Fibroblast of pulmonary artery (primary cell): ENCODE measurements around the gene PIK3R6.

ENCODE experiments used
- DNase-seq: peaks from one replicate; pipeline ENCODE4 v3.0.0-alpha.2; 2010; ENCODE audit warnings: low read depth
- H3K4me3 ChIP-seq: replicated peaks from 2 replicates; pipeline ENCODE4 v1.5.1; 2011; ENCODE audit warnings: low read depth, mild to moderate bottlenecking, control low read depth, low read length, moderate library complexity
- CTCF ChIP-seq: IDR thresholded peaks from 2 replicates; pipeline ENCODE4 v1.5.1; 2011; ENCODE audit warnings: mild to moderate bottlenecking, control low read depth, low read length, inconsistent platforms; ENCODE audit errors: missing control alignments

PIK3R6 gene

GRCh38 chr17:8823279-8823678 is 44.2 kb downstream of the PIK3R6 start:
- TF ChIP-seq CTCF: no peak
- DNase-seq: no peak
- H3K4me3 ChIP-seq: no peak overlapping the region

GRCh38 chr17:8822401-8823035 is 45.0 kb downstream of the PIK3R6 start:
- H3K4me3 ChIP-seq: no peak overlapping the region
- no peak for TF ChIP-seq CTCF
- no peak for DNase-seq

- no peak overlapping the region for H3K4me3 ChIP-seq
- TF ChIP-seq CTCF: no peak
- DNase-seq: no peak
Observed at GRCh38 chr17:8821446-8822105, 45.9 kb downstream of the PIK3R6 start.

GRCh38 chr17:8820311-8821010 is 47.0 kb downstream of the PIK3R6 start:
- no peak overlapping the region for H3K4me3 ChIP-seq
- no peak for TF ChIP-seq CTCF

GRCh38 chr17:8818654-8819330 is 48.7 kb downstream of the PIK3R6 start:
- TF ChIP-seq CTCF: no peak
- DNase-seq: no peak

More at GRCh38 chr17:8820311-8821010, 47.0 kb downstream of the PIK3R6 start:
- DNase-seq: no peak

GRCh38 chr17:8818047-8818446 is 49.4 kb downstream of the PIK3R6 start:
- no peak overlapping the region for H3K4me3 ChIP-seq
- TF ChIP-seq CTCF: no peak
- no peak for DNase-seq

More at GRCh38 chr17:8818654-8819330, 48.7 kb downstream of the PIK3R6 start:
- H3K4me3 ChIP-seq: no peak overlapping the region
